ENCODE results near the gene TMEM9B.
"Not testable (repeated sequence)": the region's sequence is repeated elsewhere in the genome, so short reads cannot be mapped to it uniquely, and the experiment has no call there.

Gene TMEM9B

GRCh38 chr11:8988329-8989234 is 24.3 kb upstream of the TMEM9B start:
- DNase-seq (ENCODE audit: low read depth), result peak; percentile 50
- no peak overlapping the region for H3K4me3 ChIP-seq (ENCODE audit: low read length)
- TF ChIP-seq CTCF (conservative IDR thresholded peaks at IDR 0.05; ENCODE audit: low read length), result no peak

DNA sequence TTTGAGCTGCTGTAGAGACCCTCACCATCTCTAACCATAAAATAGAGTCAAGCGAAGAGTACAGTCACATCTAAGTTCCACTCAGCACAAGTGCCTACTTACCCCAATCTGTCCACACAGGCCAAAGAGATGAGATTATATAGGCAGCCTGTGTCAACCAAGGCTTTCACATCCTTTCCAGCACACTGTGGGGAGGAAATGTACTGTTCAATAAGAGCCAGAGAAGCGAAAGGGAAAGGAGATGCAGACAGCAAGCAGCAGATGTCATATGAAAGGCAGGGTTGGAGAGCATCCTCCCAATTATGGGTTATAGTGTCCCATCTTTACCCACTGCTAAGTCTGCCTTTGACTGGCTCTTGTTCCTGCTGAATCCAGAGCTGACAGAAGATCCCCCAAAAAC is 23.2 kb upstream of the TMEM9B start:
- H3K4me3 ChIP-seq (ENCODE audit: low read length), result no peak overlapping the region

GRCh38 chr11:8986772-8987171 is 22.5 kb upstream of the TMEM9B start:
- not testable (repeated sequence) for H3K4me3 ChIP-seq (ENCODE audit: low read length); DNase-seq (ENCODE audit: low read depth)

More for the DNA sequence above, 23.2 kb upstream of the TMEM9B start:
- DNase-seq (ENCODE audit: low read depth), result no peak
- no peak for TF ChIP-seq CTCF (conservative IDR thresholded peaks at IDR 0.05; ENCODE audit: low read length)

DNA sequence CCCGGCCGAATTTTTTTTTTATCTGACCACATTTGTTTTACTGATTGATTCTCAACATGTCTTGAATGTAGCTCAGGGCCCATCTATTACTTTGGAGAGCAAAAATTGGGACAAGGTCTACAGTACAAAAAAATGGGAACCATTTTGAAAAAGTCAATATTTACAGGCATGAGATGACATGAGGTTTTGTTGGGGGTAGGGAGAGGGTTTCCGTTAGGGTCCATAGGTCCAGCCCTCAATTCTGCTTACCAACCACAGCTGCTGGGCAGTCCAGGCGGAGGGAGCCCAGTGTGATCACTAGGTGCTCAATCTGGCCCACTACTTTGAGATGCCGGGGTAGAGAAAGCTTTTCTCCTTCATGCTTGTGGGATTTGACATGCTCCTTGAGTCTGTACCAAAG is 21.2 kb upstream of the TMEM9B start:
- H3K4me3 ChIP-seq (ENCODE audit: low read length), result no peak overlapping the region
- no peak for TF ChIP-seq CTCF (conservative IDR thresholded peaks at IDR 0.05; ENCODE audit: low read length)
- DNase-seq (ENCODE audit: low read depth), result no peak

GRCh38 chr11:8983552-8983951 is 19.3 kb upstream of the TMEM9B start:
- DNase-seq (ENCODE audit: low read depth), result no peak
- H3K4me3 ChIP-seq (ENCODE audit: low read length), result no peak overlapping the region
- TF ChIP-seq CTCF (conservative IDR thresholded peaks at IDR 0.05; ENCODE audit: low read length), result no peak

DNA sequence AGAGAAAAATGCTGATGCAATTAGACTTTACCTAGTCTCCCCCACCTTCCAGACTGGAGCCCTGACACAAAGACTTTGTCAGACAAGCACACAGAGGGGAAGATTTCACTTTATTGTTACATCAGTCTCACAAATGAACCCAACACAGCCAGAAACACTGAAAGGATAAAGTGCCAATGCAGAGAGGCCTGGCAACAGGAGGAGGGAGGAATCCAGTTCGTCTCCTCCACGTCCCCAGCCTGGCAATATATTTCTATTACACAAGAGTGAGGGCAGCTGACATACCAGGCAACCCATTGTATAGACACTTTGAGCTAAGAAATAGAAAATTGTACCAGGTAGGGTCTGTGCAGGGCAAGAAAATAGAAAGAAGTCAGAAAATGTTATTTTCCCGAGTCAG is 16.2 kb upstream of the TMEM9B start:
- no peak for DNase-seq (ENCODE audit: low read depth)
- TF ChIP-seq CTCF (conservative IDR thresholded peaks at IDR 0.05; ENCODE audit: low read length), result no peak
- no peak overlapping the region for H3K4me3 ChIP-seq (ENCODE audit: low read length)

GRCh38 chr11:8979365-8979764 is 15.1 kb upstream of the TMEM9B start:
- DNase-seq (ENCODE audit: low read depth); H3K4me3 ChIP-seq (ENCODE audit: low read length): not testable (repeated sequence)

- DNase-seq (ENCODE audit: low read depth), result no peak
- no peak for TF ChIP-seq CTCF (conservative IDR thresholded peaks at IDR 0.05; ENCODE audit: low read length)
- no peak overlapping the region for H3K4me3 ChIP-seq (ENCODE audit: low read length)
Observed at GRCh38 chr11:8973121-8973520, 8.9 kb upstream of the TMEM9B start.
